ENCODE data around the gene CTU2. TPM values are rescaled to one million over a fixed set of nuclear protein-coding genes. Genes with fewer than 3 reads are reported as not detected.

Gene CTU2
- total RNA-seq, 1 donor from 2014 or later: 27.1 TPM

DNA sequence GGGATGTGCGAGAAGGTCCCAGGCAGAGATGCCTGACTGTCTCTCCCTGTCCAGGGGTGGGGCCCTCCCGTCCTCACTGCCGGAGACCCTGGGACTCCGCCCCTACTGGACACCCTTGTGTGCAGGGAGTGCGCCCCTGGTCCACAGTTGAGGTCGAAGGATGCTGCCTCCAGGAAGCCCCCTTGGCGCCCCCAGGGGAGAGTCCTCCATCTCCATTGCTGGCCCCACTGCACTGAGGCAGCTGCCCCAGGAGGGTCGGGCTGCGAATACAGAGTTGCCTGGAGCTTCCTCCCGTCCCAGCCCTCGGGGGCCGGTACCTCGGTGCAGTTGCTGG is 26.6 kb downstream of the CTU2 start:
- DNase-seq (ENCODE audit: extremely low spot score, unreplicated experiment): no peak
- no peaks in the 10 kb centered on the region for H3K27me3 Mint-ChIP-seq
- TF ChIP-seq, protein P1, sequence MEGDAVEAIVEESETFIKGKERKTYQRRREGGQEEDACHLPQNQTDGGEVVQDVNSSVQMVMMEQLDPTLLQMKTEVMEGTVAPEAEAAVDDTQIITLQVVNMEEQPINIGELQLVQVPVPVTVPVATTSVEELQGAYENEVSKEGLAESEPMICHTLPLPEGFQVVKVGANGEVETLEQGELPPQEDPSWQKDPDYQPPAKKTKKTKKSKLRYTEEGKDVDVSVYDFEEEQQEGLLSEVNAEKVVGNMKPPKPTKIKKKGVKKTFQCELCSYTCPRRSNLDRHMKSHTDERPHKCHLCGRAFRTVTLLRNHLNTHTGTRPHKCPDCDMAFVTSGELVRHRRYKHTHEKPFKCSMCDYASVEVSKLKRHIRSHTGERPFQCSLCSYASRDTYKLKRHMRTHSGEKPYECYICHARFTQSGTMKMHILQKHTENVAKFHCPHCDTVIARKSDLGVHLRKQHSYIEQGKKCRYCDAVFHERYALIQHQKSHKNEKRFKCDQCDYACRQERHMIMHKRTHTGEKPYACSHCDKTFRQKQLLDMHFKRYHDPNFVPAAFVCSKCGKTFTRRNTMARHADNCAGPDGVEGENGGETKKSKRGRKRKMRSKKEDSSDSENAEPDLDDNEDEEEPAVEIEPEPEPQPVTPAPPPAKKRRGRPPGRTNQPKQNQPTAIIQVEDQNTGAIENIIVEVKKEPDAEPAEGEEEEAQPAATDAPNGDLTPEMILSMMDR (conservative IDR thresholded peaks at IDR 0.05): no peak
- no peaks in the 10 kb centered on the region for H3K9me3 Mint-ChIP-seq
- H3K4me1 Mint-ChIP-seq (ENCODE audit: unreplicated experiment): no peaks in the 10 kb centered on the region
- H3K36me3 Mint-ChIP-seq: no peaks in the 10 kb centered on the region
- no peak overlapping the region for H3K27ac Mint-ChIP-seq
- H3K4me3 Mint-ChIP-seq: no peak overlapping the region

DNA sequence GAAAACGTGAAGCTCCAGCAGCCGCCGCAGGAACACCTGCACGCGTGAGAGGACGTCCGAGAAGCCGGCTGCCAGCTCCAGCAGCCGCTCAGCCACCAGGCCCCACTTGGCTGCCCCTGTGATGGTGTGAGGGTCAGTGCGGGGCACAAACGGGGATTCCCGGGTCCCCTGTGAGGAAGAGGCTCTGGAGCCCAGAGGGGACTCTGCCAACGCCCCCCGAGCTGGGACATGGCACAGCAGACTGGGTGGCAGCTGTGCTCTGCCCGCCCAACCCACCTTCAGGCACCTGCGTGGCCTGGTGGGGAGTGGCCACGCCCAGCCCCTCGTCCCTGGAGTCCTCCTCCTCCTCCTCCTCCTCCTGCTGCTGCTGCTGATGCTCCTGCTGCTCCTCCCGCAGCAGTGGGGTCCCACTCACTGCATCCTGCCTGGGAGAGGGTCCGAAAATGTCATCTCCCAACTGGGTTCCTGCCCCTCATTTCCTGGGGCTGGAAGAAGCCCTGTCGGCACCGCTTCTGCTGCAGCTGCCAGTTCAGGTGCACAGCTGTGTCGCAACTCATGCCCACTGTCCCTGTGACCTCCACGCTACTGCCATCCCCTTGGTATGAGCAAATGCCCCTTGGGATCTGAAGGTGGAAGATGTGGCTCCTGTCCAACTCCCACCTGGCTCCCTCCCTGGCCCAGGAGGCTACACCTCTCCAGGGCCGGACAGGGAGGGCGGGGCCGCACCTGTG is 27.5 kb downstream of the CTU2 start:
- H3K27me3 Mint-ChIP-seq: no peaks in the 10 kb centered on the region
- TF ChIP-seq, protein P1 (conservative IDR thresholded peaks at IDR 0.05): no peak
- no peaks in the 10 kb centered on the region for H3K36me3 Mint-ChIP-seq
- H3K27ac Mint-ChIP-seq: no peak overlapping the region
- no peak overlapping the region for H3K4me3 Mint-ChIP-seq
- no peaks in the 10 kb centered on the region for H3K9me3 Mint-ChIP-seq
- H3K4me1 Mint-ChIP-seq (ENCODE audit: unreplicated experiment): no peaks in the 10 kb centered on the region
- no peak for DNase-seq (ENCODE audit: extremely low spot score, unreplicated experiment)

DNA sequence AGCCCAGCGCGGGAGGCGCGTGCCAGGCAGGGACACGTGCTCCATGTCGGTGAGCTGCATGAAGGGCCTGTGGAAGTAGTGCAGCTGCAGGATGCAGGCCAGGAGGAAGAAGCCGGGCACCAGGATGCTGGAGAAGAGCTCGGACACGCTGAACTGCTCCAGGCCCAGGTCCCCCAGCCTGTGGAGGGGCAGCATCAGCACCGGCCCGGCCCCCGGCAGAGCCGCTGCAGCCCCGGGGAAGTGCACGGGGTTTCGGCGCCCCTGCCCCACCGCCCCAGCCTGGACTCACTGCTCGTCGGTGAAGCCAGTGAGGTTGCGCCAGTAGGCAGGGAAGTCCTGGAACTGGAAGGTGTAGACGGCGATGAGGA is 28.0 kb downstream of the CTU2 start:
- Mint-ChIP-seq H3K4me3 (no peak overlapping the region), H3K36me3 (no peaks in the 10 kb centered on the region), H3K27me3 (no peaks in the 10 kb centered on the region), H3K27ac (no peak overlapping the region), H3K9me3 (no peaks in the 10 kb centered on the region), H3K4me1 (ENCODE audit: unreplicated experiment) (no peaks in the 10 kb centered on the region)
- DNase-seq (ENCODE audit: extremely low spot score, unreplicated experiment): no peak
- TF ChIP-seq, protein P1 (conservative IDR thresholded peaks at IDR 0.05): no peak

DNA sequence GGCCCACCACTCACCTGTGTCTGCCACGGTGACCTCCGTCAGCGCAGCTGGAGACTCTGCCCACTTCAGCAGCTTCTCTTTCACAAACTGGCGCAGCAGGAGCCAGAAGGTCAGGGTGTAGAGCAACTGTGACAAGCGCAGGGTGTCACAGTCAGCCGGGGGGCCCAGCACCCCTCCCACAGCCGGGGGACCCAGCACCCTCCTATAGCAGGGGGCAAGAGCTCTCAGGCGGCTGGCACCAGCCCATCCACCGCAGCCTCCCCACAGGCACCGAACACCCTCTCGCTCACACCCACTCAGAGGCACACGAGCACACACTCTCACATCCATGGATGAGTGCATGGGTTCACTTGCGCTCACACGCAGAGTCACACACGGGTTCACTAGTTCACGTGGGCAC is 28.8 kb downstream of the CTU2 start:
- Mint-ChIP-seq H3K27ac (no peak overlapping the region), H3K4me3 (no peak overlapping the region), H3K27me3 (no peaks in the 10 kb centered on the region), H3K4me1 (ENCODE audit: unreplicated experiment) (no peaks in the 10 kb centered on the region), H3K9me3 (no peaks in the 10 kb centered on the region), H3K36me3 (no peaks in the 10 kb centered on the region)
- TF ChIP-seq, protein P1 (conservative IDR thresholded peaks at IDR 0.05): no peak
- DNase-seq (ENCODE audit: extremely low spot score, unreplicated experiment): no peak

DNA sequence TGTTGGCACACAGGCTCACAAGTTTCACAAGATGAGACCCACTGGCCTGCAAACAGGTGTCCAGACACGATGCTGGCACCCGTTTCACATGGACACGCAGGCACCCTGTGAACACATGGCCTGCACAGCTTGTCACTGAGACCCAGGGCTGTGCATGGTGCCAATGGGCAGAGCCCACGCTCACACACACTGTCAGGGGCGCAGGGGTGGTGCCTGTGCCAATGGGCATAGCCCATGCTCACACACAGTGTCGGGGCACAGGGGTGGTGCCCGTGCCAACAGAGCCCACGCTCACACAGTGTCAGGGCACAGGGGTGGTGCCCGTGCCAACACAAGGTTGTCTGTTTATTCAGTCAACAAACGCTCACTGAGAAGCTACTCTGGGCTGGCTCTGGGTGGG is 29.3 kb downstream of the CTU2 start:
- TF ChIP-seq, protein P1 (conservative IDR thresholded peaks at IDR 0.05): no peak
- Mint-ChIP-seq H3K9me3 (no peaks in the 10 kb centered on the region), H3K27ac (no peak overlapping the region), H3K36me3 (no peaks in the 10 kb centered on the region), H3K27me3 (no peaks in the 10 kb centered on the region), H3K4me3 (no peak overlapping the region), H3K4me1 (ENCODE audit: unreplicated experiment) (no peaks in the 10 kb centered on the region)
- DNase-seq (ENCODE audit: extremely low spot score, unreplicated experiment): no peak

DNA sequence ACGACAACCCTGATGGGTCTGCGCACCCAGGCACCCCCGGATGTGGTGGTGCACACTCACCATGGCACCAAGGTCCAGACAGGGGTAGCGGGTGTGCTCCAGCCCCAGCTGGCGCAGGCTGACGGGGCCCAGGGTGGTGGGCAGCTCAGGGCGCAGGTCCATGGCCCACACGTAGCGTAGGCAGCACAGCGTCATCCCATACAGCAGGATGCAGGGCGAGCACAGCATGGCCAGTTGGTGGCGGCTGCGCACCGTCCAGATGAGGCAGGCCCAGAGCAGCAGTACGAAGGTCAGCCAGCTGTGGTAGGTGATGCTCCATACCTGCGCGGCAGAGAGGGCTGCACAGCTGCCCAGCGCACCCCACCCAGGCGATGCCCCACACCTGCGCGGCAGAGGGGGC is 29.8 kb downstream of the CTU2 start:
- TF ChIP-seq, protein P1 (conservative IDR thresholded peaks at IDR 0.05): no peak
- no peak for DNase-seq (ENCODE audit: extremely low spot score, unreplicated experiment)
- Mint-ChIP-seq H3K4me3 (no peak overlapping the region), H3K27me3 (no peaks in the 10 kb centered on the region), H3K36me3 (no peaks in the 10 kb centered on the region), H3K27ac (no peak overlapping the region), H3K9me3 (no peaks in the 10 kb centered on the region), H3K4me1 (ENCODE audit: unreplicated experiment) (no peaks in the 10 kb centered on the region)
